GM18909 (cell line): Measurements from ENCODE around the gene FAM174B.

Experiments
- ATAC-seq: cut with Tn5 transposase; IDR thresholded peaks from one replicate; pipeline ENCODE4 v1.9.1; 2021; ENCODE audit warnings: mild to moderate bottlenecking; ENCODE audit not compliant: unreplicated experiment, poor library complexity

The FAM174B gene

GRCh38 chr15:92655178-92655995 is at the start of gene FAM174B:
Gene FAM174B (minus strand): TSS chr15:92655775.
- peak; percentile 71 for ATAC-seq

GRCh38 chr15:92696096-92696495 is 40.5 kb upstream of the FAM174B start:
- ATAC-seq, result no peak

GRCh38 chr15:92693691-92694331 is 38.2 kb upstream of the FAM174B start:
- ATAC-seq, result no peak

- no peak for ATAC-seq
Observed at GRCh38 chr15:92690395-92690794, 34.8 kb upstream of the FAM174B start.

- ATAC-seq, result no peak
Observed at GRCh38 chr15:92687746-92688145, 32.2 kb upstream of the FAM174B start.

GRCh38 chr15:92687195-92687602 is 31.6 kb upstream of the FAM174B start:
- no peak for ATAC-seq

- no peak for ATAC-seq
Observed at GRCh38 chr15:92683511-92683834, 27.9 kb upstream of the FAM174B start.

- ATAC-seq, result no peak
Observed at GRCh38 chr15:92682741-92683510, 27.4 kb upstream of the FAM174B start.

GRCh38 chr15:92681141-92681631 is 25.6 kb upstream of the FAM174B start:
- no peak for ATAC-seq

- ATAC-seq, result no peak
Observed at GRCh38 chr15:92677999-92678398, 22.4 kb upstream of the FAM174B start.

- no peak for ATAC-seq
Observed at GRCh38 chr15:92676561-92676960, 21.0 kb upstream of the FAM174B start.

- no peak for ATAC-seq
Observed at GRCh38 chr15:92675485-92675884, 19.9 kb upstream of the FAM174B start.

- ATAC-seq, result no peak
Observed at GRCh38 chr15:92674347-92674746, 18.8 kb upstream of the FAM174B start.

GRCh38 chr15:92672102-92672501 is 16.5 kb upstream of the FAM174B start:
- ATAC-seq, result no peak

GRCh38 chr15:92671406-92671805 is 15.8 kb upstream of the FAM174B start:
- no peak for ATAC-seq

- no peak for ATAC-seq
Observed at GRCh38 chr15:92670621-92671020, 15.0 kb upstream of the FAM174B start.

GRCh38 chr15:92669432-92669831 is 13.9 kb upstream of the FAM174B start:
- ATAC-seq, result no peak

- no peak for ATAC-seq
Observed at GRCh38 chr15:92668620-92669019, 13.0 kb upstream of the FAM174B start.

GRCh38 chr15:92667970-92668485 is 12.5 kb upstream of the FAM174B start:
- no peak for ATAC-seq

- ATAC-seq, result no peak
Observed at GRCh38 chr15:92667287-92667904, 11.8 kb upstream of the FAM174B start.
